Activated T-cell treated with anti-CD3 and anti-CD28 coated beads, Interleukin-2, amount 50 U/mL, for 4 hours (primary cell): ENCODE data around the gene ZNF540. TPM values are rescaled to one million over a fixed set of nuclear protein-coding genes. Genes with fewer than 3 reads are reported as not detected.

Experiments used
- ATAC-seq, 2 donors: fragments of 200-7000 bp; cut with Tn5 transposase; one replicate each; pipeline ENCODE4 v1.10.0; 2021
- DNase-seq: peaks from one replicate; pipeline ENCODE4 v3.0.0-alpha.2; 2020
- H3K27me3 Mint-ChIP-seq: one replicate; pipeline ENCODE4 v1.8.0; 2021; ENCODE audit warnings: low read depth, mixed read lengths
- H3K36me3 Mint-ChIP-seq: one replicate; pipeline ENCODE4 v1.8.0; 2022; ENCODE audit warnings: mixed read lengths; ENCODE audit not compliant: insufficient read depth
- H3K4me1 Mint-ChIP-seq: one replicate; pipeline ENCODE4 v1.8.0; 2021; ENCODE audit warnings: low read depth, mixed read lengths
- H3K4me3 Mint-ChIP-seq: one replicate; pipeline ENCODE4 v1.8.0; 2021; ENCODE audit warnings: mild to moderate bottlenecking, moderate library complexity, mixed read lengths
- H3K9me3 Mint-ChIP-seq: one replicate; pipeline ENCODE4 v1.8.0; 2021; ENCODE audit warnings: mixed read lengths
- total RNA-seq, 3 donors: library from RNA; stranded (reverse); gene quantifications; one replicate each; pipeline ENCODE4 v1.2.1, GENCODE V29; 2021

The ZNF540 gene
- 1 to 10 TPM in 1 of 3 donors, under 1 TPM in 2; 0.45 to 1.0 (median 0.53) TPM for total RNA-seq

GRCh38 chr19:37594304-37594981 lies at the start of gene ZNF540, which contains the start of gene ZNF571:
TSS of gene ZNF540 (plus strand) at chr19:37594876. CDS start at chr19:37598448, 3,572 bp downstream.
TSS of gene ZNF571 (minus strand) at chr19:37594792. CDS start at chr19:37586676, 8,116 bp downstream.
- peak; percentile 89 for DNase-seq
- peak; percentile 98 to 99 for ATAC-seq
- peaks cover 33% of the 10 kb centered on the region for H3K4me1 Mint-ChIP-seq

GRCh38 chr19:37551129-37551993 lies 43.3 kb upstream of the ZNF540 start:
- peaks cover 13% of the 10 kb centered on the region for H3K36me3 Mint-ChIP-seq

More at GRCh38 chr19:37594304-37594981, at the start of gene ZNF540, which contains the start of gene ZNF571:
- Mint-ChIP-seq H3K4me3 (peak within 1 kb of the TSS; percentile 91), H3K9me3 (peaks cover 21% of the 10 kb centered on the region), H3K36me3 (peaks cover 32% of the 10 kb centered on the region), H3K27me3 (no peaks in the 10 kb centered on the region)

GRCh38 chr19:37563518-37563917 lies 31.2 kb upstream of the ZNF540 start:
- no peak for DNase-seq
- Mint-ChIP-seq H3K9me3 (peaks cover 50% of the 10 kb centered on the region), H3K27me3 (no peaks in the 10 kb centered on the region), H3K4me1 (no peaks in the 10 kb centered on the region), H3K36me3 (peaks cover 42% of the 10 kb centered on the region), H3K4me3 (no peak overlapping the region)
- no peak for ATAC-seq

More at GRCh38 chr19:37551129-37551993, 43.3 kb upstream of the ZNF540 start:
- peak; percentile 72 to 76 for ATAC-seq
- peak overlapping the region; percentile 78 for H3K4me3 Mint-ChIP-seq
- no peaks in the 10 kb centered on the region for H3K4me1 Mint-ChIP-seq
- peaks cover 58% of the 10 kb centered on the region for H3K9me3 Mint-ChIP-seq
- no peak for DNase-seq
- no peaks in the 10 kb centered on the region for H3K27me3 Mint-ChIP-seq

- H3K4me1 Mint-ChIP-seq, result no peaks in the 10 kb centered on the region
Measured at GRCh38 chr19:37564624-37565369, 29.9 kb upstream of the ZNF540 start.

GRCh38 chr19:37565370-37565669 lies 29.4 kb upstream of the ZNF540 start:
- Mint-ChIP-seq H3K27me3 (no peaks in the 10 kb centered on the region), H3K36me3 (peaks cover 55% of the 10 kb centered on the region), H3K9me3 (peaks cover 63% of the 10 kb centered on the region), H3K4me3 (no peak overlapping the region), H3K4me1 (no peaks in the 10 kb centered on the region)
- DNase-seq (no peak), ATAC-seq (no peak)

More at GRCh38 chr19:37564624-37565369, 29.9 kb upstream of the ZNF540 start:
- no peak overlapping the region for H3K4me3 Mint-ChIP-seq
- no peaks in the 10 kb centered on the region for H3K27me3 Mint-ChIP-seq
- H3K9me3 Mint-ChIP-seq, result peaks cover 58% of the 10 kb centered on the region
- peaks cover 50% of the 10 kb centered on the region for H3K36me3 Mint-ChIP-seq
- ATAC-seq, result no peak
- no peak for DNase-seq

- Mint-ChIP-seq H3K9me3 (peaks cover 62% of the 10 kb centered on the region), H3K4me1 (no peaks in the 10 kb centered on the region), H3K36me3 (peaks cover 67% of the 10 kb centered on the region), H3K27me3 (no peaks in the 10 kb centered on the region), H3K4me3 (no peak overlapping the region)
- ATAC-seq (no peak), DNase-seq (no peak)
Measured at GRCh38 chr19:37572203-37572602, 22.5 kb upstream of the ZNF540 start.

- H3K36me3 Mint-ChIP-seq, result peaks cover 55% of the 10 kb centered on the region
- peaks cover 3% of the 10 kb centered on the region for H3K4me1 Mint-ChIP-seq
- ATAC-seq (no peak), DNase-seq (no peak)
- no peaks in the 10 kb centered on the region for H3K27me3 Mint-ChIP-seq
- H3K4me3 Mint-ChIP-seq, result no peak overlapping the region
- H3K9me3 Mint-ChIP-seq, result peaks cover 52% of the 10 kb centered on the region
Measured at GRCh38 chr19:37583340-37583739, 11.3 kb upstream of the ZNF540 start.

- Mint-ChIP-seq H3K4me1 (peaks cover 33% of the 10 kb centered on the region), H3K4me3 (peak overlapping the region; percentile 91), H3K9me3 (peaks cover 25% of the 10 kb centered on the region), H3K36me3 (peaks cover 31% of the 10 kb centered on the region), H3K27me3 (no peaks in the 10 kb centered on the region)
- DNase-seq (no peak), ATAC-seq (no peak)
Measured at GRCh38 chr19:37593996-37594303, 726 bp upstream of the ZNF540 start.

- Mint-ChIP-seq H3K4me3 (peak overlapping the region; percentile 91), H3K9me3 (peaks cover 21% of the 10 kb centered on the region), H3K27me3 (no peaks in the 10 kb centered on the region), H3K36me3 (peaks cover 37% of the 10 kb centered on the region), H3K4me1 (peaks cover 33% of the 10 kb centered on the region)
- DNase-seq (peak; percentile 39), ATAC-seq (peak; percentile 42 to 47)
Measured at GRCh38 chr19:37594982-37595382, 306 bp downstream of the ZNF540 start.

- H3K4me3 Mint-ChIP-seq, result no peak overlapping the region
- no peak for DNase-seq
- H3K27me3 Mint-ChIP-seq, result no peaks in the 10 kb centered on the region
- ATAC-seq, result no peak
- peaks cover 41% of the 10 kb centered on the region for H3K36me3 Mint-ChIP-seq
- no peaks in the 10 kb centered on the region for H3K4me1 Mint-ChIP-seq
- H3K9me3 Mint-ChIP-seq, result peaks cover 53% of the 10 kb centered on the region
Measured at GRCh38 chr19:37635076-37636056, 40.7 kb downstream of the ZNF540 start.

- Mint-ChIP-seq H3K4me3 (peak overlapping the region; percentile 95), H3K4me1 (peaks cover 33% of the 10 kb centered on the region), H3K9me3 (peaks cover 4% of the 10 kb centered on the region), H3K27me3 (no peaks in the 10 kb centered on the region), H3K36me3 (peaks cover 13% of the 10 kb centered on the region)
- ATAC-seq, result no peak
- DNase-seq, result no peak
Measured at GRCh38 chr19:37654118-37654517, 59.4 kb downstream of the ZNF540 start.

- Mint-ChIP-seq H3K4me3 (peak overlapping the region; percentile 95), H3K36me3 (peaks cover 7% of the 10 kb centered on the region), H3K27me3 (no peaks in the 10 kb centered on the region), H3K9me3 (peaks cover 7% of the 10 kb centered on the region), H3K4me1 (peaks cover 33% of the 10 kb centered on the region)
- DNase-seq, result no peak
- peak; percentile 13 to 22 for ATAC-seq
Measured at GRCh38 chr19:37654629-37655300, 60.1 kb downstream of the ZNF540 start.

- Mint-ChIP-seq H3K4me1 (peaks cover 33% of the 10 kb centered on the region), H3K9me3 (peaks cover 8% of the 10 kb centered on the region), H3K36me3 (peaks cover 4% of the 10 kb centered on the region), H3K27me3 (no peaks in the 10 kb centered on the region), H3K4me3 (peak within 1 kb of the TSS; percentile 95)
- peak; percentile 64 for DNase-seq
- peak; percentile 71 to 81 for ATAC-seq
Measured at GRCh38 chr19:37655301-37655688, 60.6 kb downstream of the ZNF540 start, which contains the start of gene ZFP30. TSS of gene ZFP30 (minus strand) at chr19:37655465. CDS start at chr19:37647822, 7,643 bp downstream.
